CD14-positive monocyte (primary cell): ENCODE measurements around the gene PITPNB. TPM values are rescaled to one million over a fixed set of nuclear protein-coding genes. Genes with fewer than 3 reads are reported as not detected.

ENCODE experiments used
- DNase-seq, 3 donors: peaks; one replicate each; pipeline ENCODE4 v3.0.0-alpha.2; 2011 to 2022
- H2AFZ ChIP-seq: 2 replicates; pipeline ENCODE4 v1.6.0; 2012; ENCODE audit warnings: mild to moderate bottlenecking, low read depth, low read length, inconsistent platforms; ENCODE audit not compliant: insufficient read depth, poor library complexity, severe bottlenecking
- H3K27ac ChIP-seq, 2 donors: 1 replicate in 1 of 2; 2 replicates in 1 of 2; pipeline ENCODE4 v1.5.1; 2012 to 2013; ENCODE audit warnings: low read length in 2 of 2, control low read depth in 1 of 2, inconsistent platforms in 1 of 2, low read depth in 1 of 2, mild to moderate bottlenecking in 1 of 2
- H3K27me3 ChIP-seq, 2 donors: one replicate each; pipeline versions ENCODE4 v1.6.0 to v1.6.1; 2011 to 2013; ENCODE audit warnings: low read length in 2 of 2; ENCODE audit not compliant: control insufficient read depth in 2 of 2, insufficient read depth in 2 of 2
- H3K36me3 ChIP-seq, 2 donors: replicated peaks in 1 of 2; 1 replicate in 1 of 2; 2 replicates in 1 of 2; pipeline versions ENCODE4 v1.5.1 to v1.6.1; 2012 to 2013; ENCODE audit warnings: low read length in 2 of 2, control low read depth in 1 of 2, inconsistent platforms in 1 of 2, mild to moderate bottlenecking in 1 of 2; ENCODE audit not compliant: insufficient read depth in 2 of 2, control insufficient read depth in 1 of 2
- H3K4me1 ChIP-seq, 2 donors: 1 replicate in 1 of 2; 2 replicates in 1 of 2; pipeline versions ENCODE4 v1.5.1 to v1.6.1; 2012 to 2013; ENCODE audit warnings: low read length in 2 of 2, control low read depth in 1 of 2, inconsistent platforms in 1 of 2, mild to moderate bottlenecking in 1 of 2, moderate library complexity in 1 of 2; ENCODE audit not compliant: insufficient read depth in 2 of 2, control insufficient read depth in 1 of 2
- H3K4me2 ChIP-seq: replicated peaks from 2 replicates; pipeline ENCODE3; 2012; ENCODE audit warnings: low read length, moderate library complexity, mild to moderate bottlenecking; ENCODE audit not compliant: poor library complexity, severe bottlenecking; ENCODE audit errors: extremely low read depth
- H3K4me3 ChIP-seq, 3 experiments: fragments of 200-600 bp in 1 of 3; sonication (generic) in 1 of 3; replicated peaks in 1 of 3; 1 replicate in 2 of 3; 2 replicates in 1 of 3; pipeline ENCODE4 v1.5.1; 2011 to 2013; ENCODE audit warnings: low read length in 3 of 3, mild to moderate bottlenecking in 3 of 3, control low read depth in 2 of 3, low read depth in 2 of 3, inconsistent platforms in 1 of 3, moderate library complexity in 1 of 3
- H3K79me2 ChIP-seq: 2 replicates; pipeline ENCODE4 v1.6.0; 2012; ENCODE audit warnings: mild to moderate bottlenecking, control low read depth, inconsistent platforms, low read length, moderate library complexity; ENCODE audit not compliant: insufficient read depth
- H3K9ac ChIP-seq: 2 replicates; pipeline ENCODE4 v1.6.0; 2017; ENCODE audit warnings: low read length, mild to moderate bottlenecking; ENCODE audit not compliant: insufficient read depth, poor library complexity, severe bottlenecking
- H3K9me3 ChIP-seq, 2 donors: replicated peaks in 1 of 2; 1 replicate in 1 of 2; 2 replicates in 1 of 2; pipeline versions ENCODE4 v1.5.1 to v1.6.1; 2012 to 2013; ENCODE audit warnings: low read length in 2 of 2, control low read depth in 1 of 2; ENCODE audit not compliant: control insufficient read depth in 1 of 2, insufficient read depth in 1 of 2
- H4K20me1 ChIP-seq: 2 replicates; pipeline ENCODE4 v1.6.0; 2012; ENCODE audit warnings: mild to moderate bottlenecking, low read length, control low read depth, moderate library complexity; ENCODE audit not compliant: insufficient read depth
- H3K27ac Mint-ChIP-seq, 7 donors: one replicate each; pipeline ENCODE4 v1.8.0; 2020; ENCODE audit warnings: mild to moderate bottlenecking in 7 of 7, mixed read lengths in 7 of 7, moderate library complexity in 6 of 7, inconsistent platforms in 2 of 7
- H3K27me3 Mint-ChIP-seq, 3 donors: one replicate each; pipeline ENCODE4 v1.8.0; 2021 to 2022; ENCODE audit warnings: low read depth in 3 of 3, mild to moderate bottlenecking in 3 of 3, mixed read lengths in 3 of 3, moderate library complexity in 3 of 3, inconsistent platforms in 1 of 3
- H3K36me3 Mint-ChIP-seq, 2 donors: one replicate each; pipeline ENCODE4 v1.8.0; 2020; ENCODE audit warnings: mixed read lengths in 2 of 2, inconsistent platforms in 1 of 2, mild to moderate bottlenecking in 1 of 2
- H3K4me1 Mint-ChIP-seq: one replicate; pipeline ENCODE4 v1.8.0; 2020; ENCODE audit warnings: mild to moderate bottlenecking, mixed read lengths
- H3K4me3 Mint-ChIP-seq, 2 donors: one replicate each; pipeline ENCODE4 v1.8.0; 2020; ENCODE audit warnings: mild to moderate bottlenecking in 2 of 2, mixed read lengths in 2 of 2, moderate library complexity in 1 of 2
- H3K9me3 Mint-ChIP-seq, 7 donors: one replicate each; pipeline ENCODE4 v1.8.0; 2020 to 2022; ENCODE audit warnings: mixed read lengths in 7 of 7, mild to moderate bottlenecking in 6 of 7, moderate library complexity in 6 of 7, inconsistent platforms in 2 of 7
- CTCF ChIP-seq: fragments of 200-600 bp; IDR thresholded peaks from one replicate; pipeline ENCODE4 v1.8.0; 2022; ENCODE audit warnings: antibody characterized with exemption, mild to moderate bottlenecking
- WGBS: methylation state at CpG from one replicate; pipeline ENCODE4 v1.1.5; 2013; ENCODE audit warnings: missing lambda C conversion rate; ENCODE audit not compliant: insufficient coverage; 5-methylcytosine and 5-hydroxymethylcytosine counted together
- intact Hi-C, 2 donors: fragments of 100-400 bp; cut with micrococcal nuclease; formaldehyde crosslinking; loops; one replicate each; pipeline versions ENCODE4 v1.15.0 to v1.15.1; 2023
- polyA plus RNA-seq, 3 donors: library from polyadenylated mRNA; depleted of rRNA in 1 of 3; unstranded in 2 of 3; stranded (reverse) in 1 of 3; fragments of 300-500 nt in 2 of 3; fragments of >200 nt in 1 of 3; fragmentation: Illumina TruSeq in 2 of 3; gene quantifications; 1 replicate in 2 of 3; 2 replicates in 1 of 3; pipeline ENCODE4 v1.2.3, GENCODE V29; 2012 to 2021

PITPNB gene
- polyA plus RNA-seq, 3 donors: 19.2 to 29.1 (median 25.2) TPM

- Mint-ChIP-seq H3K36me3 (peaks cover 39% of the 10 kb centered on the region in 2 donors), H3K4me3 (no peak overlapping the region), H3K4me1 (no peaks in the 10 kb centered on the region), H3K27me3 (no peaks in the 10 kb centered on the region), H3K27ac (peak overlapping the region in 2 of 7 donors; percentile 32 to 54), H3K9me3 (no peaks in the 10 kb centered on the region)
- H3K9me3 ChIP-seq: no peaks in the 10 kb centered on the region
- no peaks in the 10 kb centered on the region for H4K20me1 ChIP-seq
- no peak overlapping the region for H2AFZ ChIP-seq
- H3K27ac ChIP-seq: no peak overlapping the region
- WGBS: no CpG with 5 or more reads among the region's 2 CpGs
- no peak overlapping the region for H3K4me3 ChIP-seq
- H3K27me3 ChIP-seq: no peaks in the 10 kb centered on the region
- intact Hi-C loops: no loop called here
- H3K4me2 ChIP-seq: no peak overlapping the region
- no peak for DNase-seq
- H3K36me3 ChIP-seq: peaks cover 24 to 64% of the 10 kb centered on the region in 2 donors
- no peak for TF ChIP-seq CTCF
- no peaks in the 10 kb centered on the region for H3K4me1 ChIP-seq
- no peak overlapping the region for H3K9ac ChIP-seq
- peaks cover 9% of the 10 kb centered on the region for H3K79me2 ChIP-seq
These were observed 41.6 kb downstream of the PITPNB start for GRCh38 chr22:27877501-27877900.

- Mint-ChIP-seq H3K36me3 (peaks cover 41 to 47% of the 10 kb centered on the region in 2 donors), H3K9me3 (peaks cover 0 to 6% (median 0%) of the 10 kb centered on the region in 7 donors), H3K27ac (no peak overlapping the region), H3K27me3 (no peaks in the 10 kb centered on the region), H3K4me1 (no peaks in the 10 kb centered on the region), H3K4me3 (no peak overlapping the region)
- intact Hi-C loops: no loop called here
- Histone ChIP-seq H3K9ac (no peak overlapping the region), H3K27me3 (no peaks in the 10 kb centered on the region), H3K36me3 (peaks cover 31 to 68% of the 10 kb centered on the region in 2 donors), H3K79me2 (peaks cover 9% of the 10 kb centered on the region), H3K4me1 (no peaks in the 10 kb centered on the region), H2AFZ (no peak overlapping the region), H3K27ac (no peak overlapping the region), H3K4me3 (no peak overlapping the region), H3K4me2 (no peak overlapping the region), H4K20me1 (no peaks in the 10 kb centered on the region), H3K9me3 (no peaks in the 10 kb centered on the region)
- no CpG with 5 or more reads among the region's 1 CpG for WGBS
- no peak for DNase-seq
- TF ChIP-seq CTCF: no peak
These were observed 42.4 kb downstream of the PITPNB start for GRCh38 chr22:27876684-27877083.
